ENCODE data around the gene CDK11A. TPM values are rescaled to one million over a fixed set of nuclear protein-coding genes. Genes with fewer than 3 reads are reported as not detected.
"Not testable (repeated sequence)": the region's sequence is repeated elsewhere in the genome, so short reads cannot be mapped to it uniquely, and the experiment has no call there.

The CDK11A gene
- polyA plus RNA-seq, 3 donors = 4.4 to 80.1 (median 13.3) TPM

- Histone ChIP-seq H3K27me3 (ENCODE audit: control insufficient read depth in 2 of 2, insufficient read depth in 2 of 2, low read length in 2 of 2) (no peaks in the 10 kb centered on the region), H3K4me1 (ENCODE audit: control insufficient read depth in 1 of 2, insufficient read depth in 2 of 2, low read length in 2 of 2) (no peaks in the 10 kb centered on the region), H3K27ac (ENCODE audit: low read depth in 1 of 2, low read length in 2 of 2) (peak overlapping the region in 1 of 2 donors; percentile 26), H3K36me3 (replicated peaks in 1 of 2; ENCODE audit: control insufficient read depth in 1 of 2, insufficient read depth in 2 of 2, low read length in 2 of 2) (peaks cover 47 to 53% of the 10 kb centered on the region in 2 donors), H3K4me3 (replicated peaks in 1 of 3; ENCODE audit: low read depth in 2 of 3, low read length in 3 of 3) (no peak overlapping the region), H3K4me2 (replicated peaks; ENCODE audit: extremely low read depth, low read length, poor library complexity, severe bottlenecking) (no peak overlapping the region), H4K20me1 (ENCODE audit: insufficient read depth, low read length) (peaks cover 54% of the 10 kb centered on the region), H3K79me2 (ENCODE audit: insufficient read depth, low read length) (peaks cover 23% of the 10 kb centered on the region), H3K9ac (ENCODE audit: insufficient read depth, low read length, poor library complexity, severe bottlenecking) (no peak overlapping the region), H3K9me3 (replicated peaks in 1 of 2; ENCODE audit: control insufficient read depth in 1 of 2, insufficient read depth in 1 of 2, low read length in 2 of 2) (no peaks in the 10 kb centered on the region), H2AFZ (ENCODE audit: insufficient read depth, low read depth, low read length, poor library complexity, severe bottlenecking) (no peak overlapping the region)
- intact Hi-C loops (cut with micrococcal nuclease) = no loop called here
- Mint-ChIP-seq H3K27ac (peak overlapping the region in 3 of 7 donors; percentile 31 to 57 (median 35)), H3K9me3 (no peaks in the 10 kb centered on the region), H3K4me1 (peaks cover 5% of the 10 kb centered on the region), H3K4me3 (no peak overlapping the region), H3K27me3 (ENCODE audit: low read depth in 3 of 3) (peaks cover 0 to 2% (median 0%) of the 10 kb centered on the region in 3 donors), H3K36me3 (peaks cover 40 to 50% of the 10 kb centered on the region in 2 donors)
- no peak for TF ChIP-seq CTCF (IDR thresholded peaks at IDR 0.05)
- 94% methylated on average over 11 of the region's 11 CpGs for WGBS (ENCODE audit: insufficient coverage)
- DNase-seq = no peak
Observed at GRCh38 chr1:1752190-1752589, 28.0 kb upstream of the CDK11A start.

GRCh38 chr1:1749941-1750340 lies 25.8 kb upstream of the CDK11A start:
- H2AFZ ChIP-seq (ENCODE audit: insufficient read depth, low read depth, low read length, poor library complexity, severe bottlenecking); H3K79me2 ChIP-seq (ENCODE audit: insufficient read depth, low read length); H3K4me1 Mint-ChIP-seq; H3K4me3 Mint-ChIP-seq; H3K4me3 ChIP-seq (replicated peaks in 1 of 3; ENCODE audit: low read depth in 2 of 3, low read length in 3 of 3); H3K4me2 ChIP-seq (replicated peaks; ENCODE audit: extremely low read depth, low read length, poor library complexity, severe bottlenecking); H3K4me1 ChIP-seq (ENCODE audit: control insufficient read depth in 1 of 2, insufficient read depth in 2 of 2, low read length in 2 of 2); H3K9ac ChIP-seq (ENCODE audit: insufficient read depth, low read length, poor library complexity, severe bottlenecking); H3K27ac Mint-ChIP-seq; H3K9me3 Mint-ChIP-seq; H3K27me3 Mint-ChIP-seq (ENCODE audit: low read depth in 3 of 3); H3K27ac ChIP-seq (ENCODE audit: low read depth in 1 of 2, low read length in 2 of 2); H3K27me3 ChIP-seq (ENCODE audit: control insufficient read depth in 2 of 2, insufficient read depth in 2 of 2, low read length in 2 of 2); H3K9me3 ChIP-seq (replicated peaks in 1 of 2; ENCODE audit: control insufficient read depth in 1 of 2, insufficient read depth in 1 of 2, low read length in 2 of 2); DNase-seq: not testable (repeated sequence)
- intact Hi-C loops (cut with micrococcal nuclease) = loop anchor here (10.0 kb wide), 1 partner anchor 55 kb away; the partner anchor contains the start of gene SLC35E2B (in 2 of the 2)
- Histone ChIP-seq H4K20me1 (ENCODE audit: insufficient read depth, low read length) (peaks cover 31% of the 10 kb centered on the region), H3K36me3 (replicated peaks in 1 of 2; ENCODE audit: control insufficient read depth in 1 of 2, insufficient read depth in 2 of 2, low read length in 2 of 2) (peaks cover 25 to 30% of the 10 kb centered on the region in 2 donors)
- 89% methylated on average over 5 of the region's 9 CpGs for WGBS (ENCODE audit: insufficient coverage)
- H3K36me3 Mint-ChIP-seq = peaks cover 21 to 29% of the 10 kb centered on the region in 2 donors

Measured in CD14-positive monocyte (primary cell).